ENCODE measurements around the gene ALDH7A1.

ALDH7A1 gene

GRCh38 chr5:126514131-126514557 lies 80.9 kb downstream of the ALDH7A1 start:
- H2AFZ ChIP-seq (ENCODE audit: low read length) = no peak overlapping the region
- no peaks in the 10 kb centered on the region for H3K79me2 ChIP-seq (ENCODE audit: insufficient read depth, low read length)
- no peak overlapping the region for H3K4me2 ChIP-seq (ENCODE audit: low read length)

DNA sequence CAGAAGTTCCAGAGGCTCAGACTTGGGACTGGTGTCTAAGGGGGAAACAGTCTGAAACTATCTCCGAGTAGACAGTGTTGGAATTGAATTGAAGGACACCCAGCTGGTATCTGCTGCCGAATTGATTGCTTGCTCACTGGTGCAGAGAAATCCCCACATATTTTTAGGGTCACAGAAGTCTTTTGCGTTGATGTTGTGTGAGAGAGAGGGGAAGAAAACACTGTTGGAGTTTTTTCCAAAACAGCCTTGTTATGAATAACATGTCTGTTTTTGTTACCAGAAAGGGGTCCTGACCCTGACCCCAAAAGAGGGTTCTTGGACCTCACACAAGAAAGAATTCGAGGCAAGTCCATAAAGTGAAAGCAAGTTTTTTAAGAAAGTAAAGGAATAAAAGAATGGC lies 81.3 kb downstream of the ALDH7A1 start:
- Histone ChIP-seq H3F3A (ENCODE audit: insufficient read depth, low read length) (no peaks in the 10 kb centered on the region), H3K27me3 (ENCODE audit: insufficient read depth, low read length) (no peaks in the 10 kb centered on the region), H3K4me3 (ENCODE audit: low read depth, low read length, poor library complexity, severe bottlenecking) (no peak overlapping the region)

More at GRCh38 chr5:126514131-126514557, 80.9 kb downstream of the ALDH7A1 start:
- no peaks in the 10 kb centered on the region for H3F3A ChIP-seq (ENCODE audit: insufficient read depth, low read length)
- no peaks in the 10 kb centered on the region for H3K9me2 ChIP-seq (ENCODE audit: low read depth, low read length)
- no peaks in the 10 kb centered on the region for H3K36me3 ChIP-seq (ENCODE audit: insufficient read depth, low read length)
- H3K27me3 ChIP-seq (ENCODE audit: insufficient read depth, low read length) = no peaks in the 10 kb centered on the region
- H3K9ac ChIP-seq (ENCODE audit: low read length) = no peak overlapping the region
- no peak overlapping the region for H3K4me3 ChIP-seq (ENCODE audit: low read depth, low read length, poor library complexity, severe bottlenecking)
- no peak overlapping the region for H3K27ac ChIP-seq (ENCODE audit: low read depth, low read length, poor library complexity, severe bottlenecking)
- no peaks in the 10 kb centered on the region for H4K20me1 ChIP-seq (ENCODE audit: insufficient read depth, low read length)
- H3K9me3 ChIP-seq (ENCODE audit: low read length) = no peaks in the 10 kb centered on the region
- TF ChIP-seq, protein P1, sequence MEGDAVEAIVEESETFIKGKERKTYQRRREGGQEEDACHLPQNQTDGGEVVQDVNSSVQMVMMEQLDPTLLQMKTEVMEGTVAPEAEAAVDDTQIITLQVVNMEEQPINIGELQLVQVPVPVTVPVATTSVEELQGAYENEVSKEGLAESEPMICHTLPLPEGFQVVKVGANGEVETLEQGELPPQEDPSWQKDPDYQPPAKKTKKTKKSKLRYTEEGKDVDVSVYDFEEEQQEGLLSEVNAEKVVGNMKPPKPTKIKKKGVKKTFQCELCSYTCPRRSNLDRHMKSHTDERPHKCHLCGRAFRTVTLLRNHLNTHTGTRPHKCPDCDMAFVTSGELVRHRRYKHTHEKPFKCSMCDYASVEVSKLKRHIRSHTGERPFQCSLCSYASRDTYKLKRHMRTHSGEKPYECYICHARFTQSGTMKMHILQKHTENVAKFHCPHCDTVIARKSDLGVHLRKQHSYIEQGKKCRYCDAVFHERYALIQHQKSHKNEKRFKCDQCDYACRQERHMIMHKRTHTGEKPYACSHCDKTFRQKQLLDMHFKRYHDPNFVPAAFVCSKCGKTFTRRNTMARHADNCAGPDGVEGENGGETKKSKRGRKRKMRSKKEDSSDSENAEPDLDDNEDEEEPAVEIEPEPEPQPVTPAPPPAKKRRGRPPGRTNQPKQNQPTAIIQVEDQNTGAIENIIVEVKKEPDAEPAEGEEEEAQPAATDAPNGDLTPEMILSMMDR (IDR thresholded peaks at IDR 0.05; ENCODE audit: low read length) = no peak
- TF ChIP-seq EZH2 (IDR thresholded peaks at IDR 0.05; ENCODE audit: borderline replicate concordance, low read length) = no peak
- H3K4me1 ChIP-seq (ENCODE audit: insufficient read depth, low read length, severe bottlenecking) = peaks cover under 1% of the 10 kb centered on the region

GRCh38 chr5:126513302-126513701 lies 81.7 kb downstream of the ALDH7A1 start:
- Histone ChIP-seq H3K9me3 (ENCODE audit: low read length) (no peaks in the 10 kb centered on the region), H3K4me3 (ENCODE audit: low read depth, low read length, poor library complexity, severe bottlenecking) (no peak overlapping the region), H3K79me2 (ENCODE audit: insufficient read depth, low read length) (no peaks in the 10 kb centered on the region), H3K4me2 (ENCODE audit: low read length) (no peak overlapping the region), H3K9ac (ENCODE audit: low read length) (no peak overlapping the region), H3K27ac (ENCODE audit: low read depth, low read length, poor library complexity, severe bottlenecking) (no peak overlapping the region), H3K9me2 (ENCODE audit: low read depth, low read length) (no peaks in the 10 kb centered on the region), H2AFZ (ENCODE audit: low read length) (no peak overlapping the region), H3K27me3 (ENCODE audit: insufficient read depth, low read length) (no peaks in the 10 kb centered on the region), H3K36me3 (ENCODE audit: insufficient read depth, low read length) (no peaks in the 10 kb centered on the region), H3K4me1 (ENCODE audit: insufficient read depth, low read length, severe bottlenecking) (peaks cover 7% of the 10 kb centered on the region), H3F3A (ENCODE audit: insufficient read depth, low read length) (no peaks in the 10 kb centered on the region), H4K20me1 (ENCODE audit: insufficient read depth, low read length) (no peaks in the 10 kb centered on the region)
- TF ChIP-seq EZH2 (IDR thresholded peaks at IDR 0.05; ENCODE audit: borderline replicate concordance, low read length) = no peak
- TF ChIP-seq, protein P1 (IDR thresholded peaks at IDR 0.05; ENCODE audit: low read length) = no peak

More for the DNA sequence above, 81.3 kb downstream of the ALDH7A1 start:
- no peak overlapping the region for H2AFZ ChIP-seq (ENCODE audit: low read length)
- H3K9me3 ChIP-seq (ENCODE audit: low read length) = no peaks in the 10 kb centered on the region
- H3K9ac ChIP-seq (ENCODE audit: low read length) = no peak overlapping the region
- H3K9me2 ChIP-seq (ENCODE audit: low read depth, low read length) = no peaks in the 10 kb centered on the region
- no peak for TF ChIP-seq EZH2 (IDR thresholded peaks at IDR 0.05; ENCODE audit: borderline replicate concordance, low read length)
- peaks cover 5% of the 10 kb centered on the region for H3K4me1 ChIP-seq (ENCODE audit: insufficient read depth, low read length, severe bottlenecking)
- H4K20me1 ChIP-seq (ENCODE audit: insufficient read depth, low read length) = no peaks in the 10 kb centered on the region
- no peaks in the 10 kb centered on the region for H3K36me3 ChIP-seq (ENCODE audit: insufficient read depth, low read length)
- no peak overlapping the region for H3K27ac ChIP-seq (ENCODE audit: low read depth, low read length, poor library complexity, severe bottlenecking)
- no peak overlapping the region for H3K4me2 ChIP-seq (ENCODE audit: low read length)
- H3K79me2 ChIP-seq (ENCODE audit: insufficient read depth, low read length) = no peaks in the 10 kb centered on the region

DNA sequence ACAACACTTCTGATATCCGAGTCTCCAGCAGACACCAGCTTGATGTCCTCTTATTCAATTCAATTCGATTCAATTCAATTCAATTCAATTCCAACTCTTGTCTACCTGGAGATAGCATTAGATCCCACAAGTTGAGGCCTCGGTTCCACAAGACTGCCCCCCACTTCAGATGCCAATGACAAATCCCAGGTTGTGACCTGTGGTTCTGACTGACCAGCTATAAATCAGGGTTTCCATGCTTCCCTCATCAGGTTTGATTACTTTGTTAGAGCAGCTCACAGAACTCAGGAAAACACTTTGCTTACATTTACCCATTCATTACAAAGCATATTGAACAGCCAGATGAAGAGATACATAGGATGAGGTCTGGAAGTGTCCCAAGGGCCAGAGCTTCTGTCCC lies 82.6 kb downstream of the ALDH7A1 start:
- no peak overlapping the region for H3K4me3 ChIP-seq (ENCODE audit: low read depth, low read length, poor library complexity, severe bottlenecking)
- no peaks in the 10 kb centered on the region for H3K79me2 ChIP-seq (ENCODE audit: insufficient read depth, low read length)
- H3K4me2 ChIP-seq (ENCODE audit: low read length) = no peak overlapping the region
- H3K9me3 ChIP-seq (ENCODE audit: low read length) = no peaks in the 10 kb centered on the region
- no peak overlapping the region for H3K27ac ChIP-seq (ENCODE audit: low read depth, low read length, poor library complexity, severe bottlenecking)
- no peaks in the 10 kb centered on the region for H3K9me2 ChIP-seq (ENCODE audit: low read depth, low read length)
- H3K4me1 ChIP-seq (ENCODE audit: insufficient read depth, low read length, severe bottlenecking) = peaks cover 7% of the 10 kb centered on the region
- H2AFZ ChIP-seq (ENCODE audit: low read length) = no peak overlapping the region
- no peaks in the 10 kb centered on the region for H3F3A ChIP-seq (ENCODE audit: insufficient read depth, low read length)
- H3K27me3 ChIP-seq (ENCODE audit: insufficient read depth, low read length) = no peaks in the 10 kb centered on the region
- no peak overlapping the region for H3K9ac ChIP-seq (ENCODE audit: low read length)
- TF ChIP-seq, protein P1 (IDR thresholded peaks at IDR 0.05; ENCODE audit: low read length) = no peak
- TF ChIP-seq EZH2 (IDR thresholded peaks at IDR 0.05; ENCODE audit: borderline replicate concordance, low read length) = no peak
- no peaks in the 10 kb centered on the region for H3K36me3 ChIP-seq (ENCODE audit: insufficient read depth, low read length)
- H4K20me1 ChIP-seq (ENCODE audit: insufficient read depth, low read length) = no peaks in the 10 kb centered on the region

All from OCI-LY1 (cell line).